GM12878 (cell line): Measurements from ENCODE around the gene ELL. TPM values are rescaled to one million over a fixed set of nuclear protein-coding genes. Genes with fewer than 3 reads are reported as not detected.

Source experiments
- BCL11A ChIP-seq: IDR thresholded peaks from 2 replicates; pipeline ENCODE4 v1.6.1; 2011; ENCODE audit warnings: low read depth, low read length
- CEBPZ ChIP-seq: fragments of 150-350 bp; IDR thresholded peaks from 2 replicates; pipeline ENCODE4 v1.6.1; 2016; ENCODE audit warnings: low read depth, low read length
- E2F4 ChIP-seq: IDR thresholded peaks from 2 replicates; pipeline ENCODE4 v1.6.1; 2012; ENCODE audit warnings: low read depth, low read length, improper control_type of control experiment
- IRF5 ChIP-seq: fragments of 450-650 bp; IDR thresholded peaks from 2 replicates; pipeline ENCODE4 v1.6.1; 2017; ENCODE audit warnings: borderline replicate concordance
- KDM1A ChIP-seq: fragments of 200-600 bp; sonication (generic); IDR thresholded peaks from 2 replicates; pipeline ENCODE4 v1.6.1; 2016; ENCODE audit warnings: borderline replicate concordance
- MLLT1 ChIP-seq: fragments of 450-650 bp; IDR thresholded peaks from 2 replicates; pipeline ENCODE4 v1.6.1; 2016; ENCODE audit warnings: mild to moderate bottlenecking
- MYB ChIP-seq: fragments of 150-350 bp; IDR thresholded peaks from 2 replicates; pipeline ENCODE4 v1.6.1; 2014; ENCODE audit warnings: mild to moderate bottlenecking, low read depth, low read length, borderline replicate concordance
- SP1 ChIP-seq: IDR thresholded peaks from one replicate; pipeline ENCODE4 v1.6.1; 2011; ENCODE audit warnings: low read depth, low read length
- polyA plus RNA-seq, 11 experiments: library from polyadenylated mRNA; depleted of rRNA in 4 of 11; unstranded in 6 of 11; stranded (reverse) in 5 of 11; fragments of >200 nt; fragmentation: Nextera tagmentation in 4 of 11; fragmentation: Illumina TruSeq in 1 of 11; extraction: Ambion mirVana in 4 of 11; extraction: Trizol in 1 of 11; gene quantifications; 1 replicate in 1 of 11; 2 replicates in 10 of 11; pipeline versions ENCODE4 v1.2.1 to v1.2.3, GENCODE V29; 2011 to 2016; ENCODE audit warnings: inconsistent platforms in 2 of 11, missing spikeins in 2 of 11, low read depth in 1 of 11
- total RNA-seq, 4 experiments: library from RNA; depleted of rRNA in 3 of 4; stranded (reverse); fragments of >200 nt in 3 of 4; fragmentation: Illumina TruSeq in 1 of 4; extraction: Trizol in 1 of 4; gene quantifications; 2 replicates each; pipeline versions ENCODE4 v1.2.1 to v1.2.3, GENCODE V29; 2013 to 2021

ELL gene
- total and polyA plus RNA-seq, 10 of the 15 experiments (the other 5 are each of a cell fraction or from before 2014, with no cell fraction given): 0.91 to 25.0 (median 9.1) TPM

GRCh38 chr19:18465964-18466339 is 55.9 kb downstream of the ELL start (continued):
- TF ChIP-seq E2F4 (no peak), KDM1A (no peak), IRF5 (no peak), CEBPZ (no peak), MLLT1 (no peak), MYB (no peak), BCL11A (no peak), SP1 (no peak)
- TF ChIP-seq, all 136 proteins: peak for 0
